Activated CD4-positive, alpha-beta T cell treated with anti-CD3 and anti-CD28 coated beads, Interleukin-2, Interleukin-6, amounts not matched to agents 100 ng/mL and 50 ng/mL, durations not matched to agents 16 hours and 8 hours (primary cell): ENCODE measurements around the gene GPBP1.
"Not testable (repeated sequence)": the region's sequence is repeated elsewhere in the genome, so short reads cannot be mapped to it uniquely, and the experiment has no call there.

ENCODE experiments used
- DNase-seq: peaks from one replicate; pipeline ENCODE4 v3.0.0-alpha.2; 2020

Gene GPBP1

DNA sequence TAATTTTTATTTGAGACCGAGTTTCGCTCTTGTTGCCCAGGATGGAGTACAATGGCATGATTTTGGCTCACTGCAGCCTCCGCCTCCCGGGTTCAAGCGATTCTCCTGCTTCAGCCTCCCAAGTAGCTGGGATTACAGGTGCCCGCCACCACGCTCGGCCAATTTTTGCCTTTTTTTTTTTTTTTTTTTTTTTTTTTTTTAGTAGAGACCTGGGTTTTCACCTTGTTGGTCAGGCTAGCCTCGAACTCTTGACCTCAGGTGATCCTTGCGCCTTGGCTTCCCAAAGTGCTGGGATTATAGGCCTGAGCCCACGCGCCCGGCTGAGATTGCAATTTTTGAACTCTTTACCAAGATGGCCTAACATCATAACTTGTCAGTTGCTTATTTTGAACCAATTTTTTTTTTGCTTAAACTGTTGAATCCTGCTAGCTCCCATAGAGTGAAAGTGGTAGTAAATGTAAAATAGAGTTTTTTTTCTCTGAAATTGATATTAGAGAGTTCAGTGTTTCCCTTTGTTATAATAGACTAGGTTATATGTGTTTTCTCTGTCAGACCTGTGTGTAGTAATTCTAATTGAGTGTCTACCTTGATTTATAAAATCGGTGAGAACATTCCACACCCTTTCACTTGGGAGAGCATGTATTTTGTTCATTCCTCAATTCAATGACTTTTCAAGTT lies 3.8 kb downstream of the GPBP1 start:
- DNase-seq = no peak

DNA sequence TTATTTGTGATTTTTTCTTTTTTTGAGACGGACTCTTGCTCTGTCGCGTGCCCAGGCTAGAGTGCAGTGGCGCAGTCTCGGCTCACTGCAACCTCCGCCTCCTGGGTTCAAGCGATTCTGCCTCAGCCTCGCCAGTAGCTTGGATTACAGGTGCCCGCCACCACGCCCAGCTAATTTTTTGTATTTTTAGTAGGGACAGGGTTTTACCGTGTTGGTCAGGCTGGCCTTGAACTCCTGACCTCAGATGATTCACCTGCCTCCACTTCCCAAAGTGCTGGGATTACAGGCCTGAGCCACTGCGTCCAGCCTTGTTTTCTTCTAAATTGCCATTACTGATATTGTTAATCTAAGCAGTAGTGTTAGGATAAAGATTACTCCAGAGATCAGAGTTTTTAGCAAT lies 4.4 kb downstream of the GPBP1 start:
- DNase-seq = not testable (repeated sequence)

DNA sequence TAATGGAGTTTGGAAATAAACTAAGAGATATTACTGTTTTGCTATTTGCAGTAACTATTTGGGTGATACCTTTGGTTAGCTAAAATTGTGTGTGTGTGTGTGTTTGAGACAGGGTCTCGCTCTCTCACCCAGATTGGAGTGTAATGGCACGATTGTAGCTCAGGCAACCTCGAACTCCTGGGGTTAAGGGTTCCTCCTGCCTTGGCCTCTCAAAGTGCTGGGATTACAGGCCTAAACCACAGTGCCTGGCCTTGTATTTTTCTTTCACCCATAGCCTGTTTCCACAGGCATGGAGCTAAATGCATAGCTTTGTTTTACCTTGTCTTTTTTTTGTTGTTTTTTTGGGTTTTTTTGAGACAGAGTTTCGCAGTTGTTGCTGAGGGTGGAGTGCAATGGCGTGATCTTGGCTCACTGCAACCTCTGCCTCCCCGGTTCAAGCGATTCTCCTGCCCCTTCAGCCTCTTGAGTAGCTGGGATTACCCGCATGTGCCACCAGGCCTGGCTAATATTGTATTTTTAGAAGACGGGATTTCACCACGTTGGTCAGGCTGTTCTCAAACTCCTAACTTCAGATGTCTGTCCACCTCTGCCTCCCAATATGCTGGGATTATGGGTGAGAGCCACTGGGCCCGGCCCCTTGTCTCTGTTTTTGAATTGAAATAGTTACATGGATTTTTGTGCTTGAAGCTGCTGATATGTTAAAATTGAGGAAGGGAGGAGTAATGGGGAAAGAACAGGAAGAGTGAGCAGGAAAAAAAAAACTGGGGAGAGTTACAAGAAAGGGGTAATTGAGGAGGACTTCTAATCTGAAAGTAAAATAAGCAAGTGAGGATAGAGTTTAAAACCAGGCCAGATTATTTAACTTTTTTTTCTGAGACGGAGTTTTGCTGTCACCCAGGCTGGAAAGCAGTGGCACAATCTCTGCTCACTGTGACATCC lies 5.7 kb downstream of the GPBP1 start:
- no peak for DNase-seq

DNA sequence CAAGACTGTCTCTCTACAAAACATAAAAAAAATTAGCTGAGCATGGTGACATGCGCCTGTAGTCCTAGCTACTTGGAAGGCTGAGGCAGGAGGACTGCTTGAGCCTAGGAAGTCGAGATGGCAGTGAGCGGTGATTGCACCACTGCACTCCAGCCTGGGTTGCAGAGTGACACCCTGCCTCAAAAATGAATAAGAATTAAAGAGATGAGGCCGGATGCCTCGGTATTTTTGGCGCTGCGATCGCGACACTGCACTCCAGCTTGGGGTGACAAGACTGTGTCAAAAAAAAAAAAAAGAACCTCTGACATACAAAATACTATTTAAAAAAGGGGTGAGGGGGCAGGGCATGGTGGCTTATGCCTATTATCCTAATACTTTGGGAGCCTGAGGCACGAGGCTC lies 7.3 kb downstream of the GPBP1 start:
- DNase-seq = peak; percentile 36

DNA sequence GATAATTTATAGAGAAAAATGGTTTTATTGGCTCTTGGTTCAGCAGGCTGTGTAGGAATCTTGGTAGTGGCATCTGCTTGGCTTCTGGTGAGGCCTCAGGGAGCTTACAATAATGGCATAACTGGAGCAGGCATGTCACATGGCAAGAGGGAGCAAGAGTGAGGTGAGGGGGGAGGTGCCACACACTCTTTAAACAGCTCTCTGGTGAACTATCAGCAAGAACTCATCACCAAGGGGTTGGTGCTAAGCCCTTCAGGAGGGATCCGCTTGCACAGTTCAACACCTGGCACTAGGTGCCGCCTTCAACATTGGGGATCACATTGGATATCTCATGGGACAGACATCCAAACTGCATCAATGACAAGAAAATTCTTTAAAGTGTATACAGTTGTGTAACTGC lies 10.5 kb downstream of the GPBP1 start:
- DNase-seq = no peak

DNA sequence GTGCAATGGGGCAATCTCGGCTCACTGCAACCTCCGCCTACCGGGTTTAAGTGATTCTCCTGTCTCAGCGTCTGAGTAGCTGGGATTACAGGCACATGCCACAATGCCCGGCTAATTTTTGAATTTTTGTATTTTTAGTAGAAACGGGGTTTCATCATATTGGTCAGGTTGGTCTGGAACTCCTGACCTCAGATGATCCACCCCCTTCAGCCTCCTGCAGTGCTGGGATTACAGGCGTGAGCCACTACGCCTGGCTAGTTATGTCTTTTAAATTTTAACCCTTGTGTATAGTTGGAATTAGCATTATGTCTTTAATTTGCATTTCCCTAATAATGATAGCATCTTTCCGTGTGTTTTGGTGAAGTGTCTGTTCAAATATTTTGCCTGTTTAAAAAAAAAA lies 11.5 kb downstream of the GPBP1 start:
- no peak for DNase-seq

DNA sequence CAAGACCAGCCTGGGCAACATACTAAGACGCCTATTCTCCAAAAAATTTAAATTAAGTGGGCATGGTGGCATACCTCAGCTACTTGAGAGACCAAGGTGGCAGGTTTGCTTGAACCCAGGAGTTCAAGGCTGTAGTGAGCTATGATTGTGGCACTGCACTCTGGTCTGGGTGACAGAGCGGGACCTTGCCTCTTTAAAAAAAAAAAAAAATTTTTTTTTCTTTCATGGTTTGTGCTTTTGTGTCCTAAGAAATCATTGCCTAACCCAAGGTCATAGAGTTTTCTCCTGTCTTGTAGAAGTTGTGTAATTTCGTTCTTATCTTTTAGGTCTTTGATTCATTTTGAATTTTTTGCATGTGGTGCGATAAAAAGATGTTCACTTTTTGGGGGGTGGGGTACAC lies 12.3 kb downstream of the GPBP1 start:
- DNase-seq = no peak

DNA sequence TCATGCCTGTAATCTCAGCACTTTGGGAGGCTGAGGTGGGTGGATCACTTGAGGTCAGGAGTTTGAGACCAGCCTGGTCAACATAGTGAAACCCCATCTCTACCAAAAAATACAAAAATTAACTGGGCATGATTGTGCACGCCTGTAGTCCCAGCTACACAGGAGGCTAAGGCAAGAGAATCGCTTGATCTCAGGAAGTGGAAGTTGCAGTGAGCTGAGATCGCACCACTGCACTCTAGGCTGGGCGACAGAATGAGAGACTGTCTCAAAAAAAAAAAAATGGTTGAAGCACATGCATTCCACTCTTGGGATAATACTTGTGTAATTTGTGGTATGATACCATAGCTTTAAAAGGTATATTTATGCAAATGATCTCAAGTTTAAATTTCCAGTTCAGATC lies 14.1 kb downstream of the GPBP1 start:
- DNase-seq = not testable (repeated sequence)

DNA sequence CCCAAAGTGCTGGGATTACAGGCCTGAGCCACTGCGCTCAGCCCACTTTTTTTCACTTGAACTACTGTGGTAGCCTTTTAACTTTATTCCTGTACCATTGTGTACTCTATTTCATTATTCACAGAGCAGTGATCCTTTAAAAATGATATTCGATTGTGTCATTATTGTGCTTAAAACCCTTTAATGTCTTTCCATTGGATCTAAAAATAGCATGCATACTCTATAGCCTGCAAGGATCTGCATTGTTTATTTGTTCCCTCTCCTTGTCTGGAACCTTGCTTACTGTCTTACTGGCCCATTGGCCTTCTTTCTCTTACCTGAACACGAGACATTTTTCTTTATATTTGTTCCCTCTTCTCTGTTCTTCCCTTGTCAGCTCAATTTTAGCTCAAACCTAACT lies 15.7 kb downstream of the GPBP1 start:
- DNase-seq = no peak

DNA sequence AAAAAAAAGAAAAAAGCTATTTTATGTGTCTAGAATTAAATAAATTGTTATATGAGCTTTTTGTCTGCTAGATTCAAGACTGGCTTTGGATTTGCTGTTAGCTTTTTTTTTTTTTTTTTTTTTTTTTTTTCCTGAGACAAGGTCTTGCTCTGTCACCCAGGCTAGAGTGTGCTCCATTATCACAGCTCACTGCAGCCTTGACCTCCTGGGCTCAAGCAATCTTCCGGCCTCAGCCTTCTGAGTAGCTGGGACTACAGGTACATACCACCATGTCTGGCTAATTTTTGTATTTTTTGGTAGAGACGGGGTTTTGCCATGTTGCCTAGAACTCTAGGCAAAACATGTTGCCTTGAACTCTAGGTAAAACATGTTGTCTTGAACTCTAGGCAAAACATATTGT lies 16.7 kb downstream of the GPBP1 start:
- DNase-seq = no peak

DNA sequence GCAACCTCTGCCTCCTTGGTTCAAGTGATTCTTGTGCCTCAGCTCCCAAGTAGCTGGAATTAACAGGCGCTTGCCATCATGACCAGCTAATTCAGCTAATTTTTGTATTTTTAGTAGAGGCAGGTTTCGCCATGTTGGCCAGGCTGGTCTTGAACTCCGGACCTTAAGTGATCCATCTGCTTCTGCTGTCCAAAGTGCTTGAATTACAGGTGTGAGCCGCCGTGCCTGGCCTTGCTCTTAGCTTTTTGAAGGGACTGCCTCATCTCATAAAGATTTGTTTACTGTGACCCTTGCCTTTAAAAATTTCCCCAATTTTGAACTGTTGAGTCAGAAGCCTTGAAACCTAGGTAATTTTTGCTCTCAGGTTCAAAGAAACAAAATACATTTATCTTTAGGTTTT lies 17.3 kb downstream of the GPBP1 start:
- DNase-seq = no peak

DNA sequence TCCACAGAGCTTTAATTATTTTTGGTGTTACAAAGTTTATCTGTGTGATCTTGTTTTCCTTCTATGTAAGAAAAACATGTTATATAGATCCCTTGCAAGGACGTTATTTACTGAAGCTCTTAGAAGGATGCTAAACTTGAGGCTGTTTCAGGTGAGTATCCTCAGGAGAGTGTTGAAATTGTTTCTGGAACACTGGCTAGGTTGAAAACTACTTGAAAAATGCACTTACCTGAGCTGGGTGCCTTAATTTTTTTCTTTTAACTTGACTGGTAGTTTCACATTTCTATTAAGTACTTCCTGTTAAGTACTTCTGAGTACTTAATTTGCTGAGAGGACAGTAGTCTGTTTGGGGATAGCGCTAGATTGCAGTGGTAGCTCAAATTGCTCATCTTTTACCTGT lies 18.1 kb downstream of the GPBP1 start:
- DNase-seq = no peak

DNA sequence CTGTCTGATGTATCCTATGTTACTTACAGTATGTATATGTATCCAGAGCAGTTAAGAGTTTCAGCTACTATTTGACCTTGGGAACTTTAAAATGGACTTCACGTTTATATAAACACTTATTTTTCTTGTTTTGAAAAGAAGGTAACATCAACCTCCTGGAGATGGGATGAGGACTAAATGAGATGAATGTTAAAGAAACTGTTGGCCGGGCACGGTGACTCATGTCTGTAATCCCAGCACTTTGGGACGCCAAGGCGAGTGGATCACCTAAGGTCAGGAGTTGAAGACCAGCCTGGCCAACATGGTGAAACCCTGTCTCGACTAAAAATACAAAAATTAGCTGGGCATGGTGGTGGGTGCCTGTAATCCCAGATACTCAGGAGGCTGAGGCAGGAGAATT lies 19.0 kb downstream of the GPBP1 start:
- DNase-seq = not testable (repeated sequence)

DNA sequence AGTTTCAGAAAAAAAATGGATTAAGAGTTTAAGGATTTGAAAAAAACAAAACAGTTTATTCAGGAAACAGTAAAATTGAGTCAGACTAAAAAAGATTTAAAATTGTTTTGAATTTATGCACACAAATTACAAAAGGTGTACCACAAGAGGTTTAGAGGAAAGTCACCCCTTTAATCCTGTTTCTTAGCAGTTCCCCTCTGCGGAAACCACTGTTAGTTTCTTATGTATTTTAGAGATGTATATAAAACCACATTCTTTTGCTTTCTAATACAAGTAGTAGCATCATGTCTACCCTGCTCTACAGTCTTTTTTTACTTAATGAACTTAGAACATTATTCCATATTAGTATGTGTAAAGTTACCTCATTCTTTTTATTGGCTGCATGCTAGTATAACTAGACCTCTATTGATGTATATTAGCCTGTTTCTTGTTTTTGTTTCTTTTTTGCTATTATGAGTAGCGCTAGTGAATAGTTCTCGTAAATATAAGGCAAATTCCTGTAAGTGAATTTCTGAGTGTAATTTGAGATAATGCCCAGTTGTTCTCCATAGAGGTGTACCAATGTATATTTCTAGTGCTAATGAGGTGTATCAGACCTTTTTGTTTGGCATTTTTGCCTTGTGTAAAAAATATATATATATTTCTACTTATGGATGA lies 20.0 kb downstream of the GPBP1 start:
- peak; percentile 39 for DNase-seq

DNA sequence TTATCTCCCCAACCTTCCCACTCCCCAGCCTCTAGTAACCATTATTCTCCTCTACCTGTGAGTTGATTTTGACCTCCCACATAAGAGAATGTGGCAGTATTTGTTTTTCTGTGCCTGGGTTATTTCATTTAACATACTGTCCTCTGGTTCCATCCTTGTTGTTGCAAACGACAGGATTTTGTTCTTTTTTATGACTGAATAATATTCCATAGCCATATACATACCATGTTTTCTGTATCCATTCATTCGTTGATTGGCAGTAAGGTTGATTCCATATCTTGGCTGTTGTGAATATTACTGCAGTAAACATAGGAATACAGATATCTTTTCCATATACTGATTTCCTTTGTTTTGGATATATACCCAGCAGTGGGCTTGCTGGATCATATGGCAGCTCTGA lies 20.8 kb downstream of the GPBP1 start:
- no peak for DNase-seq

DNA sequence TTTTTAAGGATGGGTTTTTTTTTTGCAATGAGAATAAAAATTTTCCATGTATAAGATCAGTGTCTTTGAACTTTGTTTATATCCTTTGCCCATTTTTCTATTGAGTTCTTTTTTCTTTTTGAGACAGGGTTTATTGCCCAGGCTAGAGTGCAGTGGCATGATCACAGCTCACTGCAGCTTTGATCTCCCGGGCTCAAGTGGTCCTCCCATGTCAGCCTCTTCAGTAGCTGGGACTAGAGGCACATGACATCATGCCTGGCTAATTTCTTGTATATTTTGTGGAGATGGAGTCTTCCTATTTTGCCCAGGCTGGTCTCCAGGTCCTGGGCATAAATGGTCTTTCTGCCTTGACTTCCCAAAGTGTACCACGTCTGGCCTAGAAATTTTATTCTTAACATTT lies 21.2 kb downstream of the GPBP1 start:
- no peak for DNase-seq

DNA sequence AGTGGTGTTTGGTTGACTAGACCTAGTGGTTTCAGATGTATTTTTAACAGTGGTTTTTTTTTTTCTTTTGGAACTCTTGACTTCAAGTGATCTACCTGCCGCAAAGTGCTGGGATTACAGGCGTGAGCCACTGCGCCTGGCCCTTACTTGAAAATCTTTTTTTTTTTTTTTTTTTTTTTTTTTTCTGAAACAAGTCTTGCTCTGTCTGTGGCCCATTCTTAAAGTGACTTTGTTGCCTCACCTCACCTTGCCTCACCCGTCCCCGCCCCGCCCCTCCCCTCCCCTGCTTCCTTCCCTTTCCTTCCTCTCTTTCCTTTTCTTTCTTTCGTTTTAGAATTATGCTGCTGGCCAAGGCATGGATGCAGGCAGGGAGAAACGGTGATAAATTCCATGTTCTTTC lies 26.0 kb downstream of the GPBP1 start:
- DNase-seq = no peak

DNA sequence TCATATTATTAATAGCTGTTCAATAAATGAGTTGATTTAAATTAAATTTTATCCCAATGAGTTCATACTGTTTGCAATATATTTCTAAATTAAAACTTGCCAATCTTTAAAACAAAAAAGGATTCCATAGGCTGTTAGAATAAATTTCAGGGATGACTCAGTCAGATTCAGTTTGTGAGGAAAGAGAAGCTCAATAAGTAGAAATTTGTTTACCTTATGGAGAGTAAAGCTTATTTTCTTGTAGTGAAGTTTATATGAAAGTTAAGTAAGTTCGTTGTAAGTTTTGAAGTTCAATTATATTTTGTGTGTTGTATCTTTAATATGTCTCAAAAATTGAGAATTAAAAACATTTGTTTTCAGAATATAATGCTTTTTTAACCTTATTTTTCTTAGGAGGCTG lies 29.0 kb downstream of the GPBP1 start:
- no peak for DNase-seq

DNA sequence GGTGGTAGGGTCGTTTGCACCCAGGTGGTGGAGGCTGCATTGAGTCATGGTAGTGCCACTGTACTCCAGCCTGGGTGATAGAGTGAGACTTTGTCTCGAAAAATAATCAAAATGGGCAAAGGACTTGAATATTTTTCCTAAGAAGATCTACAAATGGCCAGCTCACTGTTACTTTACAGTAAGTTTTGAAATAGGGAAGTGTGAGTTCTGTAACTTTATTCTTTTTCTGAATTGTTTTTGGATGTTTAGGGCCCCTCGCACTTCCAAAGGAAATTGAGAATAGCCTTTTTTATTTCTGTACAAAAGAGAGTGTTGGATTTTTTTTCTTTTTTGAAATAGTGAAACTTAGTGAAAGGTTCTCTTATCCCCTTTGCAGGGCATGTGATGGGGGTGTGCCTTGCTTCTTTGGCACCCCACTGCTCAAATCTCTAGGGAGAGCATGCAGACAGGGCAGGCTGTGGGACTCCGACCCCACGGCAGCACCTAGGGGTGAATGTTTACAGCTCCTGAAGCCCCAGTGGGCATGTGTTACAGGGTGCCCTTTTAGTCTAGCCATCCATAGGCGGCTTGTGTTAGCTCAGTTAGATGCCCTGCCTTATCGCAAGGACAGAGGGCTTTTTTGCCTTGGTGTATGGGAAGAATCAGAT lies 33.3 kb downstream of the GPBP1 start:
- DNase-seq = no peak

DNA sequence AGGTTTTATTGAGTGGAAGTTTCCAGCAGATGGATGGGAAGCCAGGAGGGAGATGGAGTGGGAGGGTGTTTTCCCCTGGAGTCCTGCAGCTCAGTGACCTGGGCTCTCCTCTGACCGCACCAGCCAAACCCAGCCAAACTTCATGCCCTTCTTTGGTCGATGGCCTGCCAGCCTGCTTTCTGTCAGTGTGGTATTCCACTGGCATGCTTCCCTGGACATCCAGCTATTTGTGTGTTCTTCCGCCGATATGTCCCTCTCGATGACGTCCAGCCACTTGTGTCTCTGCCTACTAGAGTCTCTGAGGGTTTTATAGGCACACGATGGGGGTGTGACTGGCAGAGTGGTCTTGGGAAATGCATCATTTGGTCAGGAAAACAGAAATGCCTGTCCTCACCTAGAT lies 33.8 kb downstream of the GPBP1 start:
- no peak for DNase-seq

DNA sequence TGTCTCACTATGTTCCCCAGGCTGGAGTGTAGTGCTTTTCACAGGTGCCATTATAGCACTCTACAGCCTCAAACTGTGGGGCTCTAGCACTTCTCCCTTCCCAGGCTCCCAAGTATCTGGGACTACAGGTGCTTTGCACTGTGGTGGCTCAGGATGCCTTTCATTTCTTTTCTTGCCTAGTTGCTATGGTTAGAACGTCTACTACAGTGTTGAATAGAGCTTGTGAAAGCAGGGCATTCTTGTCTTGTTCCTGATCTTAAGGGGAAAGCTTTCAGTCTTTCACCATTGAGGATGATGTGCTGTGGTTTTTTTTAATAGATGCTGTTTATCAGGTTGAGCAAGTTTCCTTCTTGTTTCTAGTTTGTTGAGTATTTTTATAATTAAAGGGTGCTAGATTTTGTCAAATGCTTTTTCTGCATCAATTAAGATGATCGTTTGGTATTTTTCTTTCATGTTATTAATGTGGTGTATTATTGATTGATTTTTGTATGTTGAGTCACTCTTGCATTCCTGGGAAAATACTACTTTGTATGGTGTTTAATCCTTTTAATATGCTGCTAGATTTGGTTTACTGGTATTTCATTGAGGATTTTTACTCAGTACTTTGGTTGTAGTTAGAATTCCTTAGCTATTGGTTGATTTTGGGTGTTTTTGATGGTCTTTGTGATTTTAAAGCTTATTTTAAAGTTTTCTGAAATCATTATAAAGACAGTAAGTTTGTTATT lies 35.6 kb downstream of the GPBP1 start:
- DNase-seq = no peak

DNA sequence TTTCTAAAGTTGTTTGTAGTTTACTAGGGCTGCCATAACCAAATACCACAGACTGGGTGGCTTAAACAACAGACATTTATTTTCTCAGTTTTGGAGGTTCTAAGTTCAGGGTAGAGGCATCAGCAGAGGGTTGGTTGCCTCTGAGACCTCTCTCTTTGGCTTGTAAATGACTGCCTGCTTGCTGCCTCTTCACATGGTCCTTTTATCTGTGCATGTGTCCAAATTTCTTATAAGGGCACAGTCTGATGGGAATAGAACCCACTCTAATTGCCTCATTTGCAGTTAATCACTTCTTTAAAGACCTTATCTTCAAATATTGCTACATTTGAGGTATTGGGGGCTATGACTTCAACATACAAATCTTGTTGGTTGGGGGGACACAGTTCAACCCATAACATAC lies 36.8 kb downstream of the GPBP1 start:
- DNase-seq = no peak

DNA sequence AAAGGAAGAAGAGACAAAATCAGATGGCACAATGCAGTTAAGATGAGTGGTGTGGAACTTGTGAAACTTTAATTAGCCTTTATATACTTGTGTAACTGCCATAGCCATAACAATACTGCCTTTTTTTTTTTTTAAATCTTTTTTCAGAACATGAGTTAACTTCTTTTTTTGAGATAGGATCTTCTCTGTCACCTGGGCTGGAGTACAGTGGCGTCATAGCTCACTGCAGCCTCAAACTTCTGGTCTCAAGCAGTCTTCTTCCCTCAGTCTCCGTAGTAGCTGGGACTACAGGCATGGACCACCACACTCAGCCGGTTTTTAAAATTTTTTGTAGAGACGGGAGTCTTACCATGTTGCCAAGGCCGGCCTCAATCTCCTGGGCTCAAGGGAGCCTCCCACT lies 37.2 kb downstream of the GPBP1 start:
- no peak for DNase-seq
